ENCODE data around the gene UFL1.

Gene UFL1

DNA sequence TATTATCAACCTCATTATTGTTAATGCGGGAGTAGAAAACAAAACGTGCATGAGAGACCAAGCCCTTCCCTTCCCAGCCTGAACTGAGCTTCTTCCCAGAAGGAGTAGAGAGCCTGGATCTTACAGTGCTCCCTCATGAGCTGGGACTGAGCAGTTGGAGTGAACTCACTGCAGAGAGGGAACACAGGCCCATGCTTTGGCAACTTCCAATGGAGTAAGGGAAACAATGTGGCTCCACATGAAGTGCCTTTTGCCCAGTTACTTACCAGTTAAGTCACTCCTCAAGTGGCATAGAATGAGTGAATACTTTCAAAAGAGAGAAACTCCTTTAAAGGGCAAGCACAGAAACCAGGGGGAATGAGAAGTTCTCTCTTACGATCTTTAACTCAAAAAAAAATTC lies 53.8 kb downstream of the UFL1 start:
- DNase-seq (ENCODE audit: low spot score), result peak; percentile 12

DNA sequence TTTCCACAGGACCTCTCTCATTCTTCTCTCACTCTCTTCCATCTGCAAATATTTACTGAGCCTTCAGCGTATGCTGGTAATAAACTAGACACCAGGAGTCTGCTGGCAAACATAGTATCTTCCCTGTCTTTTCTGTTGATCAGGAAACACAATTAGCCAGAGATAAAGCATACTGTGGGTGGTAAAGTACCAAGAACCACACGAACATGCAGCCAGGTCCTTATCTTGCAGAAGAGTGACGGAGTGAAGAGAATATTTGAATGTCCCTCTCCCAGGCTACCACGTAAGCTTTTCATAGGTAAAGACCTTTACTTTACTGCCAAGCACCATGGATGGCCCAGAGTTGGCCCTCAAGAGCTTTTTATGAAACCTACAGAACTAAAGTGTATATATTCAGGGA lies 54.6 kb downstream of the UFL1 start:
- no peak for DNase-seq (ENCODE audit: low spot score)

DNA sequence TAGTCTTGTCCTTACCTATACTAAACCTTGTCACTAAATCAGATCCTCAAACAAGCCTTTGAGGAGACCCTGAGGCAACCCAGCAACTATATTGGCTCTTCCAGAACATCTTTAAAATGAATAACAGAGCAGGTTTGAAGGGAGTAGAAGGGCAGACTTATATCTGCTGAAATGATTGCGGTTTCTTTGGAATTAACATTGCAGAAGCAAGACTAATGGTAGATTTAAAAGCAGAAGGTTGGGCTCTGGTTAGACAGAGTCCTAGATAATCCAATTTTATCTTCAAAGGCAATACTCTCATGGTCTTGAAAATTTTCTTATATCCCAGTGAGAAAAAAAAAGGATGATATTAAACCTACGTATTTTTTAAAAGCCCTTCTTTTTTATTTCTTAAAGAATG lies 60.4 kb downstream of the UFL1 start:
- DNase-seq (ENCODE audit: low spot score), result no peak

DNA sequence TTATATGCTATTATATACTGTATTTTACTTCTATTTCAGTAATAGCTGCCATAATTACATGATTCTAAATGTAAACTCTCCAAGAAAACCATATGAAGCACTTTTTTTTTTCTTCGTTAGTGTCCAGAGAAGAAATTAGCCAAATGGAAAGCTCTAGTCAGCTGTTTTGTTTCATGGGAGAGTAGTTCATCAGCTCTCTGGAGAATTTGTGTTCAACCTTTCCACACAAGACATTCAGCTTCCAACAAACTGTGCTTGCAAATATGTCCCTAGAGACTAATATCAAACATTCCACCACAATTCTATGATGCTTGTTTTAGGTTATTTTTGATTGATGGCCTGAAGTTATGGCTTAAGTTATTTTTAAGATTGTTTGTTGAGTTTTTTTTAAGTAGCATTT lies 60.8 kb downstream of the UFL1 start:
- DNase-seq (ENCODE audit: low spot score), result no peak

DNA sequence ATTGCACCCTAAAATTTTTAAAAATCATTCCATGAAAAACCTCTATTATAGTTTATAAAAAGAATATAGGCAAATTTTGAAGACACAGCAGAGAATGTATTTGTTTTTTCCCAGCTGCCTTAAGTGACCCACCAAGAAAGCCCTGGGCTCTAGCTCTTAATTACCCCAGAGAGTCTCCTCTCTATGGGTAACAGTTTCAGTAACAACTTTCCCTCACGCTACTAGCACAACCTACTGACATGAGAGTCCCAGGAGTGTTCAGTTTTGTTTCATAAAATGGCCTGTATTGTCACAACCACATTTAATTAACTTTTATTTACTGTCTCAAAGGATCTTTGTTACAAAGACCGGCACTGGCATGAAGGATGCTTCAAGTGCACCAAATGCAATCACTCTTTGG lies 82.8 kb downstream of the UFL1 start:
- no peak for DNase-seq (ENCODE audit: low spot score)

Measured in cerebellar cortex (tissue), 1 donor.